ENCODE data around the gene TSC22D2.

- TF ChIP-seq CTCF (IDR thresholded peaks at IDR 0.05; ENCODE audit: insufficient read depth, low read length, poor library complexity, severe bottlenecking) (no peak), EZH2phosphoT487 (conservative IDR thresholded peaks at IDR 0.05; ENCODE audit: low read length) (no peak)
Measured at GRCh38 chr3:150436161-150436560, 28.1 kb downstream of the TSC22D2 start.
